ENCODE data around the gene ABHD16B.
"Not testable (repeated sequence)": the region's sequence is repeated elsewhere in the genome, so short reads cannot be mapped to it uniquely, and the experiment has no call there.

The ABHD16B gene

DNA sequence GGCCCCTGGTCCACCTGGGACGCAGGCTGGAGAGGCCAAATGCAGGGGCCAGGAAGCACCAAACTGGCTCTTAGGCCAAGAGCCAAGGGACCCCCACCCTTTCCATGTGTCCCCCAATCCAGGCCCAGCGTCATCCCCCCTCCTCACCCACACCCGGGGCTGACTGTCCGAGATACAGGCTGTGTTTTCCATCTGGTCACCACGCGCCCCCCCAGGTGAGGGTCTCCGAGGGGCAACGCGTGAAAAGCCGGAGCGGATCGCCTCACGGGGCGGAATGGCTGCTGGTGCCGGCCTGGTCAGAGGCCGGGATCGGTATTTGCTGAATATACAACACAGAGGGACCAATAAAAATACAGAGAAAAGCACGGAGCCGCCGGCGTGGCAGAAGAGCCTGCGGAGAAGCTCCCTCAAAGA is 5.2 kb upstream of the ABHD16B start:
- no peak for DNase-seq

DNA sequence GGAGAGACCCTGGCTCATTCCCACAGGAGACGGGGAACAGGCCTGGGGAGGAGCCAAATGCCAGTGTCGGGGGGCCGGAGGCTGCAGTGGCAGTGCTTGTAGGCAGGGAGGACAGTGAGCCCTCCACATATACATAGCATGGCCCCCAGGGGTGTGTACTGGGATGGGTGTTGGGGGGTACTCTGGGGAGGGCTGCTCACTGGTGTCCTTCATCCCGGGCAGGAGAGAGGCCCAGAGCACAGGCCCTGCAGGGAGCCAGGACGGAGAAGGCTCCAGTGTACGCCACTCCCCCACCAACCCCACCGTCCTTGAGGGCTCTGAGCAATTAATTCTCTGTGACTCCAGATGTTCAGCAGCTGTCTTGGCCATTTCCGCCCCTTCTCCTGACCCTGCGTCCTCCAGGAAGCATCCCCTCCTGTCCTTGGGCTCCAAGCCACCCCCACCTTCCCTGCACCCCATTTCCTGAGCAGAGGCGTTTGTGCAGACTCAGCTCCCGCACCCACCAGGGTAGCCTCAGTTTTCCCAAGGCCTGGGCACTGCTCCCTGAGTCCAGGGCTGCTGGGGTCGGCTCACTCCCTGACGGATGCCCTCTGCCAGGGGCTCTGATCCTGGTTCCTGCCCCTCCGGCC is 3.4 kb upstream of the ABHD16B start:
- no peak for DNase-seq

DNA sequence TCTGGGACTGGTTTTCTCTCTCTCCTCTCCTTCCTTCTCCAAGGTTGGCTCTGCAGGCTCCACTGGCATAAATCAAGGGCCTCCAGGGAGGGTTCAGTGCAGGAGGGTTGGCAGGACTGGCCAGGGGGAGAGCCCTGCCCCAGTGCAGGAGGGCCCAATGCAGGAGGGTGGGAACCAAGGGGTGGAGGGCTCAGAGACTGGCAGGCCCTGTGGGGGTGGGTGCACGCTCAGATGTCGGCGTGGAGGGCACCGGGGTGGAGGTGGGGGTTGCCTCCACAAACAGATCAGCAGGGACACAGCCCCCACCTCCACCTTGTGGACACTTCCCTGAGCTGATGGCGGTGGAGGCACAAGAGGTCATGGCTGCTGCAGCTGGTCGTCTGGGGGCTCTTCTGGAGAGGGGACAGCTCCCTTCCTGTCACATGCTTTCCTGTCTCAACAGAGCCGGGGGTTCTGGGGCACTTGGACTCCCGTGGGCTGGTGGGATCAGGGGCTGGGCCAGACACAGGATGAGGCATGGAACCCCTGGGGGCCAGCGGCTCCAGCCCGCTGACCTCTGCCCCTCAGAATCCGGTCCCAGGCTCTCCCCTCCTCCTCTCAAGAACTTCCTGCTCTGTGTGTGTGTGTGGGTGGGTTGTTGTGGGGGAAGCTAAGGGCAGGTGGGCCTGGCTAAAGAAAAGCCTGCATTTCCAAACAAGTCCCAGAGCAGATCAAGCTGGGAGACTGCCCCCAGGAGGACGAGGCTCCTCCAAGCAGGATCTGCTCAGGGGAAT is 2.7 kb upstream of the ABHD16B start:
- DNase-seq: peak; percentile 38

DNA sequence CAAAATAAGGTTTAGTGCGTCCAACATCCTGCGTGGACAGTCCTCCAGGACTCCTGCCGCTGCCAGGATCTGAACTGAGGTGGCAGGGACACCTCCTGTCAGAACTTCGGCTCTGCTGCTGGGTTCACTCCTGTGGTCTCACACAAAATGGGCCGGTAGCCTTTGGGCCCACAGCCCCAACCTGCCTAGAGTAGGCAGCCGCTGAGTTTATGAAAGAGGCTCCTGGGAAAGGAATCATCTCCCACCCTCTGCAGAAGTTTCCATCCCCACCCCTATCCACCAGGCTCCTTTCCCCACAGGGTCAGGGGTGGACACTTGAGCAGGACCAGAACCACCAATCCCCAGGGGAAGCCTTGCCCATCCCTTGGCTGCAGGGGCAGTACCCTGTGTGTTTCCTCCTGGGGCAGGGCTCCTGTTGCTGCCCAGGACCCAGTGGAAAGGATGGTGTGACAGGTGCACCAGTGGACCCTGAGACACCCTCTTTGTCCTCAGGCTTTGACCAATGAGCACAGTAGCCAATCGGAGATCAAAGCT is 2.1 kb upstream of the ABHD16B start:
- DNase-seq: no peak

DNA sequence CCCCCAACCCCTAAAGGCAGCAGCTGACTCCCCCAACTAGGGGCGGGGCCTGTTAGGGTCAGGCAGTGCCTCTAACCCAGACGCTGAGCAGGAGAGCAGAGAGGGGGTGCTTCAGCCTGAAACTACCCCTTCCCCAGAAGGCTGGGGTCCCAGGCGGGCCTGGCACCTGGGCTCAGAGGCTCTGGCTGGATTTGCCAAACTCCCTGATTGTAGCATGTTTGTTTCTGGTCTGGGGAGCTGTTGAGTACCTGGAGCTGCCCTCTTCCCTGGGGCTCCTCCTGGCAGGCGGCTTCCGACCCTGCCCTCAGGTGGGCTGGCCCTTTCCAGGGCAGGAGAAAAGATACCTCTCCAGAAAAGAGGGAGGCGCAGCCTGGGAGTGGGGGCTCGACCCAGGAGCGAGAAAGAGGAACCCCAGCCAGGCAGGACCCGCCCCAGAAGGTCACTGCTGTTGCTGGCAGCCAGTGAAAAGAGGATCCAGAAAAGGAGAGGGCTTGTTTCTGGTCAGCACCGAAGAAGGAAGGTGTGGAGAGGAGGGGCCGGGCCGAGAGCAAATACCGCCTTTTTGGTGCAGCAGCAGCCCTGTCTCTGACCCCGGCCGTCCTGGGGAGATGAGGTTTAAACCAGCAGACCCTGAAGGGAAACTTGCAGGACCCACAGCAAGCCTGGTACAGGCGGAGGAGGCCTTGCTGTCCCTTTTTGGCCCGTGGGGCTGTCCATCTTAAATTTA is 810 bp upstream of the ABHD16B start:
- DNase-seq: no peak

DNA sequence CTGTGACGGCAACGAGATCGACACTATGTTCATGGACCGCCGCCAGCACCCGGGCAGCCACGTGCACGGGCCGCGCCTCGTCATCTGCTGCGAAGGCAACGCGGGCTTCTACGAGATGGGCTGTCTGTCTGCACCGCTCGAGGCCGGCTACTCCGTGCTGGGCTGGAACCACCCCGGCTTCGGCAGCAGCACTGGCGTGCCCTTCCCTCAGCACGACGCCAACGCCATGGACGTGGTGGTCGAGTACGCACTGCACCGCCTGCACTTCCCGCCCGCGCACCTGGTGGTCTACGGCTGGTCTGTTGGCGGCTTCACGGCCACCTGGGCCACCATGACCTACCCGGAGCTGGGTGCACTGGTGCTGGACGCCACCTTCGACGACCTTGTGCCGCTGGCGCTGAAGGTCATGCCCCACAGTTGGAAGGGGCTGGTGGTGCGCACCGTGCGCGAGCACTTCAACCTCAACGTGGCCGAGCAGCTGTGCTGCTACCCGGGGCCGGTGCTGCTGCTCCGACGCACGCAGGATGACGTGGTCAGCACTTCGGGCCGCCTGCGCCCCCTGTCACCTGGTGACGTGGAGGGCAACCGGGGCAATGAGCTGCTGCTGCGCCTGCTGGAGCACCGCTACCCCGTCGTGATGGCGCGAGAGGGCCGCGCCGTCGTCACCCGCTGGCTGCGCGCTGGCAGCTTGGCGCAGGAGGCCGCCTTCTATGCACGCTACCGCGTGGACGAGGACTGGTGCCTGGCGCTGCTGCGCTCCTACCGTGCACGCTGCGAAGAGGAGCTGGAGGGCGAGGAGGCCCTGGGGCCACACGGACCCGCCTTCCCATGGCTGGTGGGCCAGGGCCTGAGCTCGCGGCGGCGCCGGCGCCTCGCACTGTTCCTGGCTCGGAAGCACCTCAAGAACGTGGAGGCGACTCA is 943 bp downstream of the ABHD16B start:
- DNase-seq: no peak

DNA sequence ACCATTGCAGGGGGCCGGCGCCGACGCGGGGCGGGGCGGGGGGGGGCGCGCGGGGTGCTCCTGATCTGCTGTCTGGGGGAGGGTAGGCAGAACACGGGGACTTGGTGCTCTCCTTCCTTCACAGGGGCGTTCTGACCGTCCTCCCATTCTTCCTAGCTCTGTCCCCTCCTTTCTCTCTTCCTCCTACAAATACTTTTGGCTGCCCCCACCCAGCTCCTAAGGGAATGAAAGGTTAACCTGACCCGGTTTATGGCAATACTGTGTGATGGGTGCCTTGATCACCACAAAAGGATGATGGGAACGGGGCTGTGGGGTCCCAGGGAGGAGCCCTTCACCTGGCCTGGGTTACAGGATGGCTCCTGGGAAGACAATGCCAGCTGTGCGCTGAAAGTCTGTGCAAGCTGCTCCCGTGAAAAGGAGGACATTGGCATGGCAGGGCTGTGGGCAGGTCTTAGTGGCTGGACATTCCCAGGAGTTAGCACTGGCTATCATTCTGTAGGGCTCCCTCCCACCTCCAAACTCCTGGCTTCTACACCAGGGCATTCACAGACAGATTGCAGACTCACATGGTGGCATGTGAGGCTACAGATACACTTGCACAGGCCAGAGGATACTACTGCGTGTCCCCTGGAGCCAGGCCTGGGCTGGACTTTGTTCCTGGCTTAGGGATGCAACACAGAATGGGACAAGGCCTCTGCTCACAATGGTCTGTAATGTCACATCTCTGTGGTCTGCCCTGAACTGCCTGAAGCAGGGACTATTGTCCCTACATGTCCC is 1.9 kb downstream of the ABHD16B start:
- no peak for DNase-seq

DNA sequence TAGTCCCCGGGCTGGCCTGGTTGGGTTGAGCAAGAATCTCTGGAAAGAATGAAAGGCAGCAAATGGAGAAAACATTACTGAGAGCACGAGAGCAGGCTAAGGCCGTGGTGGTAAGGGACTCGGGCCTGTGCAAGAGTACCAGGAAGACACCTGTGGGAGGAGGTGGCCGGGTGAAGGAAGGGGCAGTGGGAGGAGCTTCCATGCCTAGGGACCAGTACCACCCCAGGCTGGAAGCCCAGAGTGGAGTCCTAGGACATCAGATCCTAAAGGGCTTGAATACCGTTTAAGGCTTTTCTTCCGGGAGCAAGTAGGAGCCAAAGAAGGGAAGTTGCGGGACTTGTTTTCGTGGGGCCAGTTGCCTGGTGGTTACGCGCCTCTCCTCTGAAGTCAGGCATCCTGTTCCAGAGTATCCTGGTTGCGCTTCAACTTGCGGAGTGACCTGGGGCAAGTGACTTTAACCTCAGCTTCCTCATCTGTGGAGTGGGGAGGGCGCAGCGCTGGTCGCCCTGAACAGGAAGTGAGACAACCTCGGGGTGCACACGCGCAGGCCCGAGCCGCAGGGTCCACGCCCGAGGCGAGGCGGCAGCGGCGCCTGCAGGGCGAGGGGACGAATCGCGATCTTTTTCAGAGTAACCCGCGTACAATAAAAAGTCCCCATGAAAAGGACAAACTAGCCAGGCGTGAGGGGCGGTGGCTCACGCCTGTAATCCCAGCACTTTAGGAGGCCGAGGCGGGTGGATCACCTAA is 2.7 kb downstream of the ABHD16B start:
- DNase-seq: peak; percentile 95

DNA sequence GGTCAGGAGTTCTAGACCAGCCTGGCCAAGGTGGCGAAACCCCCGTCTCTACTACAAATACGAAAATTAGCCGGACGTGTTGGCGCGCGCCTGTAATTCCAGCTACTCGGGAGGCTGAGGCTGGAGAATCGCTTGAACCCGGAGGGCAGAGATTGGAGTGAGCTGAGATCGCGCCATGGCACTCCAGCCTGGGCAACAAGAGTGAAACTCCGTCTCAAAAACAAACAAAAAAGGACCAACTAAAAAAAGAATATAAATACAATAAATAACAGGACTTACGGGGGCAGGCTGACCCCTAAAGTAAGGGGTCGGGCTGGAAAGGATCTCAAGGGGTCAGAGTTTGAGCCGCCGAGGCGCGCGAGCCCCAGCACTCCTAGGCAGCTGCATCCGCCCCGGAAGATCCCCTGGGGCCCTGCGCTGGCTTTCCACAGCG is 3.3 kb downstream of the ABHD16B start:
- DNase-seq: no peak

DNA sequence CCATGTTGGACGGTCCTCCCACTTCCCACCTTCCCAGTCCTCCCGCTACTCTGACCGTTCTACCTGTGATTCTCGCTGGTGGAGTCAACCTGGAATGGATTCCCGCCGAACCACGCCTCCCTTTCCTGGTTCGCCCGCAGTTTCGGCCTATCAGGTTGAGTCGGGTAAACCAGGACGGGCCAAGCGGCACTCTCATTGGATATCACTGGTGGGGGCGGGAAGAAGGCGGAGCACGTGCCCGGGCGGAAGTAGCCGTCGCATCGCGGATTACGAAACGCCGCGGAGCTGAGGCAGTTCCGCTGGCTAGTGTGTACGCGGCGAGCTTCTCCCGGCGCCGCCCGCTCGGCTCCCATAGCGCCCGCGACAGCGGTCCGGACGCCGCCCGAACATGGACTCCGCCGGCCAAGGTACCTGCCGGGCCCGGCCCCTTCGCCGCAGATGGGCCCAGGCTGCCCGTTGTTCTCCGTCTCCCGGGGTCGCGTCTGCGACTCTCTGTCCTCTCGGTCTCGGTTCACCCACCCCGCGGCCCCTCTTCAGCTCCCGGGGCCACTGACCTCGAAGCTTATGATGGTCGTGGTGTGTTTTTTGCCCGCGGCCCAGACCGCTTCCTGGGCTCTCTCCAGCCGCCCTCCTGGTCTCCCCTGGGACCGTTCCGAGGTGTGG is 3.8 kb downstream of the ABHD16B start, which contains the start of gene TPD52L2:
Gene TPD52L2, plus strand, starts transcription at position 293 of the 663 bp plus-strand sequence. Its CDS starts 96 bp downstream, at position 389.
- peak; percentile 96 for DNase-seq

DNA sequence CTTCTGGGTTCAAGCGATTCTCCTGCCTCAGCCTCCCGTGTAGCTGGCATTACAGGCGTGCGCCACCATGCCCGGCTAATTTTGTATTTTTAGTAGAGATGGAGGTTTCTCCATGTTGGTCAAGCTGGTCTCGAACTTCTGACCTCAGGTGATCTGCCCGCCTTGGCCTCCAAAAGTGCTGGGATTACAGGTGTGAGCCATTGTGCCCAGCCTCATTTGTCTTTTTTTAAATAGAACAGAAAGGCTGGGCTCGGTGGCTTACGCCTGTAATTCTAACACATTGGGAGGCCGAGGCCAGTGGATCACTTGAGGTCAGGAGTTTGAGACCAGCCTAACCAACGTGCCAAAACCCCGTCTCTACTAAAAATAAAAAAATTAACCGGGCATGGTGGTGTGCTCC is 5.7 kb downstream of the ABHD16B start:
- not testable (repeated sequence) for DNase-seq

DNA sequence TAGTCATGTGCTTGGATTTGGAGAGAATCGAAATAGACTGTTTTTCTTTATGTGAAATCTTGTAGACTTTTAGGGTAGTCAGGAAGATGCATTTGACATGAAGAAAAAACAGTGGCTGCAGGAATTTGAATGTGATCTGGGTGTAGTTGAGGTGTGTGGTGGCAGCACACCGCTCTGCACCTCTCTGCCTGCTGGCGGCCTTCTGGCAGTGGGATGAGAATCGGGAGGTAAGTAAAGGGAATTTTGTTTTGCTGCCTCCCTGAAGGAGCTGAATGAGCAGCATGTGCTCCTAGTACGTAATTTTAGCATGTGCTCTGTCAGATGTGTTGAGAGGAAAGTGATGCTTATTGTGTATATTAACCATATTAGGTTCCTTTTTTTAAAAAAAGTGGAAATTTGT is 7.0 kb downstream of the ABHD16B start:
- DNase-seq: no peak

DNA sequence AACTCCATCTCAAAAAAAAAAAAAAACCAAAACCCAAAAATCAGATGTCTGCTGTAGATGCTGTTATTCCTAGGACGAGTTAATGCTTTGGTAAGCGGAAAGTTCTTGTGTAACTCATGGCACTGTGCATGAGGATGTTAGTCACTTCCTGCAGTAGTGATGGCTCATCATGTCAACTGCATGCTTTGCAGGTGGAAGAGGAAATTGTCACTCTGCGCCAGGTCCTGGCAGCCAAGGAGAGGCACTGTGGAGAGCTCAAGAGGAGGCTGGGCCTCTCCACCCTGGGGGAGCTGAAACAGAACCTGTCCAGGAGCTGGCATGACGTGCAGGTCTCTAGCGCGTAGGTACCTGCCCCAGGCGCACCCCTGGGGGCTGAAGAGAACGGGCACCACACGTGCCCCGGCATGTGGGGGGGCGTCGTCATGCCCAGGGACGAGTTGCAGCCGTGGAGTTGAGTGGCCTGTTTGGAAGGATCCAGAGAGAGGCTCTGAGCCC is 12.2 kb downstream of the ABHD16B start:
- DNase-seq: peak; percentile 87

DNA sequence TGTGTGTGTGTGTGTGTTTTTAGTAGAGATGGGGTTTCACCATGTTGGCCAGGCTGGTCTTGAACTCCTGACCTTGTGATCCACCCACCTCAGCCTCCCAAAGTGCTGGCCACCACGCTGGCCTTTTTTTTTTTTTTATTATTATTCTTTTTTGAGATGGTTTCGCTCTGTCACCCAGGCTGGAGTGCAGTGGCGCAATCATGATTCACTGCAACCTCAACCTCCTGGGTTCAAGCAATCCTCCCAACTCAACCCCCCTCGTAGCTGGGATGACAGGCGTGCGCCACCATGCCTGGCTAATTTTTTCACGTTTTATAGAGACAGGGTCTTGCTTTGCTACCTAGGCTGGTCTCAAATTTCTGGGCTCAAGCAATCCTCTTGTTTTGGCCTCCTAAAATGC is 12.9 kb downstream of the ABHD16B start:
- DNase-seq: not testable (repeated sequence)

DNA sequence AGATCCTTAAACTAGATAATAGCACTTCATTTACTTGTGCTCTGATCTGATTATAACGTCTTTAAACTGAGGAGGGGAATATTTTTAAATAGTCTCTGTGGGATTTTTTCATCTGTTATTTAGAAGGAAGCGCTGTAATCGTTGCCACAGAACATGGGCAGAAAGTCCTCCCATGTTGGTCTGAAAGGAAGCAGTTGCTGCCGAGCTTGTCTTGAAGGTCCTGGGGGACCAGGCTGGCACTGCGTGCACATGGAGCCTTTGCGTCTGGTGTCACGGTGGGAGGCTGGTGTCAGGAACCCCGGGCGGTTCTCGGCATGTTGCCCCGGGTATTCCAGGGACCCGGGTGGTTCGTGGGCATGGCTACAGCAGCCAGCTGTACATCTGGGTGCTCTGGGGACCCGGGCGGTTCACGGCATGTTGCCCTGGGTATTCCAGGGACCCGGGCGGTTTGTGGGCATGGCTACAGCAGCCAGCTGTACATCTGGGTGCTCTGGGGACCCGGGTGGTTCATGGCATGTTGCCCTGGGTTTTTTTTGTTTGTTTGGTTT is 15.3 kb downstream of the ABHD16B start:
- DNase-seq: peak; percentile 41

DNA sequence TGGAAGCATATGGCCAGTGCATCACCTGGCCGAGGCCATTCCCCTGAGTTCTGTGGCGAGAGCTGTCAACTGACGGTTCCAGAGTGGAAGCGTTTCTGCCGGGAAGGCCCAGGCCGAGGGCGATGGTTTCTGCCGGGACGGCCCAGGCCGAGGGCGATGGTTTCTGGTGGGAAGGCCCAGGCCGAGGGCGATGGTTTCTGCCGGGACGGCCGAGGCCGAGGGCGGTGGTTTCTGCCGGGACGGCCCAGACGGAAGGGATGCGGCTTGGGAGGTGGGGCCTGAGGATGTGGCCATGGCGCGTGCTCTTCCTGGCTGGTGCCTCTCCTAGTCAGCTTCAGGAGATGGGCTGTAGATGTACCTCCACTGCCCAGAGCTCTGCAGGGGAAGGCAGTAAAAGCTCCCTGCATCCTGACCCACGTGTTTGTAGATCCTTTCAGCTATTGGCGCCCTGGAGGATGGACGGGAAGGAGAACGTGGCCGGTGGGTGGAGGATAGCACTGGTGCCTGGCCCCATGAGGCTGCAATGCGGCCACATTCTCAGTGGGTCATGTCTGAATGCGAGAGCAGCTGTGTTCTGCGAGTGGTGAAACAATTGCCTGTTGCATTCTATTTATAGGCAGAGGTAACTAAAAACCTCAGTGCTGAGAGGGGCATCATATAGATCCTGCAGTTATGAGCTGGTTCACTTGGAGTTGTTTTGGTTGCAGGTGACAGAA is 16.6 kb downstream of the ABHD16B start:
- DNase-seq: no peak

DNA sequence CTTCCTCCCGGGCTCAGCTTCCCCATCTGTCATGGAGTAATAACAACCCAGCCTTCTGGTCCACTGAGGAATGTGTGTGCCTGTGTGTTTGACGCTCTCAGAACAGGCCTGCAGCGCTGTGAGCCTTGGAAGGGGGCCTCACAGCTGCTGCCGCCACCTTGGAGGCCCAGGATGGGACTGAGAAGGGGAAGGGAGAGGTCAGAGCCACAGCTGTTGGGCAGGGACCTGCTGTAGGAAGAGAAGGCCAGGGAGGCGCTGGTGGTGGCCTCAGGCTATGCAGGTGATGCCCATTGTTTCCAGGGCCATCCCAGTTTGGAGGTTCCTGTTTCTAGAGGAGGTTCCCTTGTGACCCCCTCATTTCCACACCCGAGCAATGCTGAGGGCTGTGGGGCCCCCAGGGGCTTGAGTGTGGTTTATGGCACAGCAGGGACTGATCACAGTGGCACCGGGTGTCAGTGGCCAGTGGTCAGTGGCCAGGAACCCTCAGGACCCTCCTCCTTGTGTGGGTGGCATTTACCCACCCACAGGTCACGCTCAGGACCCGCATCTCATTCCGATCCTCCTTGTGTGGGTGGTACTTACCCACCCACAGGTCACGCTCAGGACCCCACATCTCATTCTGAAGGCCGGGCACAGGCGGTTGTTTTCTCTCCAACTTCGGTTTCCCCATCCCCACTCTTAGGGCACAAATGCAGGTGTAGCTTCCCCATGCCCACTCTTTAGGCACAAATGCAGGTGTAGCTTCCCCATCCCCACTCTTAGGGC is 17.8 kb downstream of the ABHD16B start:
- DNase-seq: no peak

DNA sequence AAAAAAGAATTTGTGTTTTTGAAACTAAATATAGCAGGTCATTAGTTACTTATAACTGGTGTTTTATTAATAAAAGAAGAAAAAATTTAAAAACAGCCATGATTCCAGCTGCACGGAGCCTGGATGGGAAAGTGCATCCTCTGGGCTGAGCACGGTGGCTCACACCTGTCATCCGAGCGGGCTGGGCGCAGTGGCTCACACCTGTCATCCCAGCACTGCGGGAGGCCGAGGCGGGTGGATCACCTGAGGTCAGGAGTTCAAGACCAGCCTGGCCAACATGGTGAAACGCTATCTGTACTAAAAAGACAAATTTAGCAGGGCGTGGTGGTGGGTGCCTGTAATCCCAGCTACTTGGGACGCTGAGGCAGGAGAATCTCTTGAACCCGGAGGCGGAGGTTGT is 19.6 kb downstream of the ABHD16B start:
- not testable (repeated sequence) for DNase-seq
